Osteocyte (in vitro differentiated cells): ENCODE data around the gene SHC2. TPM values are rescaled to one million over a fixed set of nuclear protein-coding genes. Genes with fewer than 3 reads are reported as not detected.

Experiments
- DNase-seq: peaks from one replicate; pipeline ENCODE4 v3.0.0; 2021; ENCODE audit warnings: mixed read lengths; ENCODE audit not compliant: unreplicated experiment; ENCODE audit errors: extremely low spot score
- H3K27ac Mint-ChIP-seq: one replicate; pipeline ENCODE4 v1.8.0; 2021; ENCODE audit warnings: mild to moderate bottlenecking, mixed read lengths; ENCODE audit not compliant: unreplicated experiment
- H3K27me3 Mint-ChIP-seq: one replicate; pipeline ENCODE4 v1.8.0; 2021; ENCODE audit warnings: mixed read lengths; ENCODE audit not compliant: unreplicated experiment
- H3K36me3 Mint-ChIP-seq: one replicate; pipeline ENCODE4 v1.8.0; 2021; ENCODE audit warnings: mixed read lengths; ENCODE audit not compliant: unreplicated experiment
- H3K4me1 Mint-ChIP-seq: one replicate; pipeline ENCODE4 v1.8.0; 2021; ENCODE audit warnings: mixed read lengths; ENCODE audit not compliant: unreplicated experiment
- H3K4me3 Mint-ChIP-seq: one replicate; pipeline ENCODE4 v1.8.0; 2021; ENCODE audit warnings: mild to moderate bottlenecking, moderate library complexity, mixed read lengths; ENCODE audit not compliant: unreplicated experiment
- H3K9me3 Mint-ChIP-seq: one replicate; pipeline ENCODE4 v1.8.0; 2021; ENCODE audit warnings: mixed read lengths; ENCODE audit not compliant: unreplicated experiment
- CTCF ChIP-seq: fragments of 200-600 bp; sonication (generic); IDR thresholded peaks from 2 replicates; pipeline ENCODE4 v1.5.0; 2021; ENCODE audit warnings: antibody characterized with exemption, mild to moderate bottlenecking, moderate library complexity
- total RNA-seq: library from RNA; stranded (reverse); gene quantifications from 2 replicates; pipeline ENCODE4 v1.2.1, GENCODE V29; 2021

Gene SHC2
- total RNA-seq, 1 donor from 2014 or later = 61.7 TPM

- no peak for TF ChIP-seq CTCF
- Mint-ChIP-seq H3K9me3 (no peaks in the 10 kb centered on the region), H3K4me1 (peaks cover 3% of the 10 kb centered on the region), H3K27ac (no peak overlapping the region), H3K36me3 (peaks cover 14% of the 10 kb centered on the region), H3K27me3 (no peaks in the 10 kb centered on the region), H3K4me3 (no peak overlapping the region)
- DNase-seq = no peak
Measured at GRCh38 chr19:449916-450315, 10.9 kb downstream of the SHC2 start.

DNA sequence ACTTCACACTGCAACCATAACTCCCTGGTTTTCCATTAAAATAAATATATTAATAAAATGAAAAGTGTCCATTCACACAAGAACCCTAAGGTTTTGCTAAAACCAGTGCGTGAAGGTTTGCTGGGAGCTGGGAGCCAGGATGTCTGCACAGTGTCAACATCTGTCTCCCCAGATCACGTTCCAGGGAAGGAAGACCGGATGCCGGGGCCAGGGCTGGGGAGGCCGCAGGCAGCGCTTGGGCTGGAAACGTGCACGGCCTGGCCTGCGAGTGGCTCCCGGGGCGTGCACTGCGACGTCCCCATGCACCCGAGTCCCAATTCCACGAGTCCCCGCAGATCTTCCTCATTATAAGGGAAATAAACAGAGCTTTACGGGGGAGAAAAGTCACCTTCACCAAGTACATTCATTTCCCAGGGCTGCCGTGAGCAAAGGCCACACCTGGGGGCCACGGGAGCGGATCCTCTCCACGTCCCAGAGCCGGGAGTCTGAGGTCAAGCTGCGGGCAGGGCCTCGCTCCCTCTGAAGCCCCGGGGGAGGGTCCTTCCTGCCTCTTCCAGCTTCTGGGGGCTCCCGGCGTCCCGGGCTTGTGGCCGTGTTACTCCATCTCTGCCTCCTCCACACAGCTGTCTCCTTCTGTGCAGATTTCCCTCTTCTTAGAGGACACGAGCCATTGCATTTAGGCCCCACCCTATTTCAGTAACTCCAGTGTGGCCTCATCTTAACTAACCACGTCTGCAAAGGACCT is 12.8 kb downstream of the SHC2 start:
- no peak for TF ChIP-seq CTCF
- H3K36me3 Mint-ChIP-seq = peaks cover 8% of the 10 kb centered on the region
- no peaks in the 10 kb centered on the region for H3K27me3 Mint-ChIP-seq
- no peaks in the 10 kb centered on the region for H3K9me3 Mint-ChIP-seq
- no peak overlapping the region for H3K4me3 Mint-ChIP-seq
- H3K4me1 Mint-ChIP-seq = peaks cover 3% of the 10 kb centered on the region
- no peak overlapping the region for H3K27ac Mint-ChIP-seq
- no peak for DNase-seq

GRCh38 chr19:447064-447426 is 13.8 kb downstream of the SHC2 start:
- Mint-ChIP-seq H3K9me3 (no peaks in the 10 kb centered on the region), H3K4me3 (no peak overlapping the region), H3K27ac (no peak overlapping the region), H3K4me1 (peaks cover 3% of the 10 kb centered on the region), H3K36me3 (peaks cover 6% of the 10 kb centered on the region), H3K27me3 (no peaks in the 10 kb centered on the region)
- no peak for TF ChIP-seq CTCF
- DNase-seq = no peak

- Mint-ChIP-seq H3K4me3 (no peak overlapping the region), H3K9me3 (no peaks in the 10 kb centered on the region), H3K27me3 (no peaks in the 10 kb centered on the region), H3K36me3 (peaks cover 14% of the 10 kb centered on the region), H3K27ac (no peak overlapping the region), H3K4me1 (peaks cover 3% of the 10 kb centered on the region)
- DNase-seq = no peak
- no peak for TF ChIP-seq CTCF
Measured at GRCh38 chr19:444677-445210, 16.1 kb downstream of the SHC2 start.

- Mint-ChIP-seq H3K4me3 (no peak overlapping the region), H3K9me3 (no peaks in the 10 kb centered on the region), H3K4me1 (no peaks in the 10 kb centered on the region), H3K27me3 (no peaks in the 10 kb centered on the region), H3K36me3 (peaks cover 14% of the 10 kb centered on the region), H3K27ac (no peak overlapping the region)
- no peak for DNase-seq
- TF ChIP-seq CTCF = no peak
Measured at GRCh38 chr19:443005-443404, 17.8 kb downstream of the SHC2 start.
